Prostate gland (tissue), 2 donors: ENCODE results near the gene ZEB2. TPM values are rescaled to one million over a fixed set of nuclear protein-coding genes. Genes with fewer than 3 reads are reported as not detected.

Source experiments
- DNase-seq: peaks from one replicate; pipeline ENCODE4 v3.0.0-alpha.2; 2019; ENCODE audit warnings: low spot score
- H3K27ac ChIP-seq, 2 donors: fragments of 200-600 bp; sonication (generic); 2 replicates each; pipeline ENCODE4 v1.5.1; 2017 to 2019
- H3K27me3 ChIP-seq: fragments of 200-600 bp; sonication (generic); replicated peaks from 2 replicates; pipeline ENCODE4 v1.5.1; 2019; ENCODE audit not compliant: insufficient read depth
- H3K36me3 ChIP-seq, 2 donors: fragments of 200-600 bp; sonication (generic); 1 replicate in 1 of 2; 2 replicates in 1 of 2; pipeline versions ENCODE4 v1.5.1 to v1.8.1; 2017 to 2019
- H3K4me1 ChIP-seq: fragments of 200-600 bp; sonication (generic); replicated peaks from 2 replicates; pipeline ENCODE4 v1.5.1; 2019
- H3K4me3 ChIP-seq, 2 donors: fragments of 200-600 bp; sonication (generic); 2 replicates each; pipeline ENCODE4 v1.5.1; 2017 to 2019
- H3K9me3 ChIP-seq: fragments of 200-600 bp; sonication (generic); 2 replicates; pipeline ENCODE4 v1.5.1; 2017
- CTCF ChIP-seq, 4 experiments: fragments of 200-600 bp in 2 of 4; fragments of 450-650 bp in 2 of 4; sonication (generic) in 2 of 4; IDR thresholded peaks; 1 replicate in 3 of 4; 2 replicates in 1 of 4; pipeline ENCODE4 v1.5.1; 2016 to 2019; ENCODE audit warnings: antibody characterized with exemption in 4 of 4, mild to moderate bottlenecking in 2 of 4, moderate library complexity in 2 of 4
- POLR2A ChIP-seq: fragments of 450-650 bp; IDR thresholded peaks from one replicate; pipeline ENCODE4 v1.6.1; 2016; ENCODE audit warnings: antibody characterized with exemption, mild to moderate bottlenecking
- POLR2AphosphoS5 ChIP-seq: sonication (generic); formaldehyde crosslinking; IDR thresholded peaks from one replicate; pipeline ENCODE4 v1.6.1; 2017; ENCODE audit warnings: antibody characterized with exemption
- WGBS: methylation state at CpG from one replicate; pipeline ENCODE4 v1.1.5; 2018; 5-methylcytosine and 5-hydroxymethylcytosine counted together
- intact Hi-C: fragments of 100-400 bp; cut with DNase I; formaldehyde crosslinking; loops from one replicate; pipeline ENCODE4 v1.14.2; 2022
- total RNA-seq, 2 donors: library from RNA; depleted of rRNA; stranded (reverse); fragments of >200 nt; gene quantifications; one replicate each; pipeline ENCODE4 v1.1.0, GENCODE V29; 2016

ZEB2 gene
- total RNA-seq, 2 donors from 2014 or later = 13.1 to 80.4 TPM

GRCh38 chr2:144402251-144402650 lies 117.7 kb downstream of the ZEB2 start:
- no peaks in the 10 kb centered on the region for H3K4me1 ChIP-seq
- intact Hi-C loops = no loop called here
- no peak for TF ChIP-seq POLR2A
- no peak for TF ChIP-seq CTCF (IDR thresholded peaks at IDR 0.05)
- no peak for TF ChIP-seq POLR2AphosphoS5
- no peaks in the 10 kb centered on the region for H3K36me3 ChIP-seq
- no peak overlapping the region for H3K4me3 ChIP-seq
- 80% methylated on average over 6 of the region's 6 CpGs for WGBS
- no peaks in the 10 kb centered on the region for H3K9me3 ChIP-seq
- no peaks in the 10 kb centered on the region for H3K27me3 ChIP-seq
- no peak overlapping the region for H3K27ac ChIP-seq
- no peak for DNase-seq

DNA sequence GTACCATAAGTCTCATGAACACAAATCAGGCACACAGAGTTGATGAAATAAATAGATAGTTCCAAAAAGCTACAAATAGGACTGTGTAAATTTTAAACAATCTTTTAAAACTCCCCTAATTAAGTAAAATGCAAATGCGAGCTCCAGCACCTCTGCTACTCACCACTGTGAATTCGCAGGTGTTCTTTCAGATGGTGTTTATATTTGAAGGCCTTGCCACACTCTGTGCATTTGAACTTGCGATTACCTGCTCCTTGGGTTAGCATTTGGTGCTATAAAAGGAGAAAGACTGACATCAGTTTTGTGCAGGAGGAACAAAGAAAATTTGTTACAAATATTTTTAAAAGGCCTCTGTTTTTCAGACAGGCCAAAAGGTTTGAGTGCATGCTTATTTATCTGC lies 118.9 kb downstream of the ZEB2 start:
- no peak overlapping the region for H3K27ac ChIP-seq
- DNase-seq = no peak
- H3K27me3 ChIP-seq = no peaks in the 10 kb centered on the region
- TF ChIP-seq POLR2AphosphoS5 = no peak
- no peak for TF ChIP-seq POLR2A
- TF ChIP-seq CTCF (IDR thresholded peaks at IDR 0.05) = no peak
- H3K4me1 ChIP-seq = no peaks in the 10 kb centered on the region
- WGBS = 82% methylated on average over 3 of the region's 3 CpGs
- intact Hi-C loops = no loop called here
- no peak overlapping the region for H3K4me3 ChIP-seq
- no peaks in the 10 kb centered on the region for H3K9me3 ChIP-seq
- H3K36me3 ChIP-seq = no peaks in the 10 kb centered on the region

GRCh38 chr2:144396318-144396717 lies 123.6 kb downstream of the ZEB2 start:
- TF ChIP-seq POLR2A (no peak), CTCF (IDR thresholded peaks at IDR 0.05) (no peak), POLR2AphosphoS5 (no peak)
- Histone ChIP-seq H3K36me3 (no peaks in the 10 kb centered on the region), H3K4me1 (no peaks in the 10 kb centered on the region), H3K27me3 (no peaks in the 10 kb centered on the region), H3K4me3 (no peak overlapping the region), H3K9me3 (no peaks in the 10 kb centered on the region), H3K27ac (no peak overlapping the region)
- 92% methylated on average over 6 of the region's 6 CpGs for WGBS
- intact Hi-C loops = no loop called here
- no peak for DNase-seq

DNA sequence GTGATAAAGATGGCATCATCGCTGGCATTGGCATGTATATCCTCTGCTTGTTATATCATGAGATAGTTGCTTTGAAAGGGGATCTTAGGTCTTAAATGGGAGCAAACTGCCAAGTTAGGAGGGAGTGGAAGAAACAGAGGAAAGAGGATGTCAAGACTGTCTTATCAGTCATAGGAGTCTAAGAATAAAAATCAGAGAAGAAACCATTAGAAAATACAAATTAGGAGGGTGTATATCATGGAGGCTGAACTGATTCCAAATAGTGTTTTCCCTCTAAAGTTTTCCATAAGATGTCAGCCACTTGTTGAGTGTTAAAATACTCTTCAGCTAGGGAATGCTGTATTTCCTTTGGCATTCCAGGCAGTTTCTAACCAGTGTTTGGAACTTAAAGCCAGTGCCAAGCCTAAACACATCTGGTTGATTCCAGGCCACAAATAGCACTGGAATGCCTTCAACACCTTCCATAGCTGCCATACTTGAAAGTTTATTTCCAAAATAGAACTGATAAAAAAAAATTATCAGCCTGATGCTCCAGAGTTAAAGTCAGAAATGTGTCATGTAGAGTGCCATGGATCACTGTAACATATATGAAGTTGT lies 129.4 kb downstream of the ZEB2 start:
- intact Hi-C loops = no loop called here
- Histone ChIP-seq H3K27me3 (no peaks in the 10 kb centered on the region), H3K36me3 (no peaks in the 10 kb centered on the region), H3K4me3 (no peak overlapping the region), H3K4me1 (no peaks in the 10 kb centered on the region), H3K9me3 (no peaks in the 10 kb centered on the region), H3K27ac (no peak overlapping the region)
- no peak for DNase-seq
- TF ChIP-seq POLR2AphosphoS5 (no peak), CTCF (IDR thresholded peaks at IDR 0.05) (no peak), POLR2A (no peak)
- WGBS = 94% methylated on average over 1 of the region's 1 CpG

DNA sequence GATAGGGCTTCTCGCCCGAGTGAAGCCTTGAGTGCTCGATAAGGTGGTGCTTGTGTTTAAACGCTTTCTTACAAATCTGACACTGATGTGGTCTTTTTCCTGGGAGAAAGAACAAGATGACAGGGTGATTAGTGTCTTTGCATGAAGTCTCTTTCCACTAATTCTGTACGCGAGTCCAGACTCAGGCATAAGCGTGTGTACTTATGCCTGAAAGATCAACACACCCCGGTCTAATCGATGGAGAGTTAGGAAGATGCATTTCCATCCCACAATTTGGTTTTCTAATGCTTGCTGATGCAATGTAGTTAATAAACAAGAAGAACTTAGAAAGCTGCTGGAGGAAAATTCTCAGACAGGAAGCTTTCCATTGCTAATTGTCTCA lies 130.0 kb downstream of the ZEB2 start:
- no peak for TF ChIP-seq POLR2A
- TF ChIP-seq POLR2AphosphoS5 = no peak
- TF ChIP-seq CTCF (IDR thresholded peaks at IDR 0.05) = no peak
- 50% methylated on average over 9 of the region's 9 CpGs for WGBS
- H3K27me3 ChIP-seq = no peaks in the 10 kb centered on the region
- no peaks in the 10 kb centered on the region for H3K4me1 ChIP-seq
- intact Hi-C loops = no loop called here
- no peaks in the 10 kb centered on the region for H3K36me3 ChIP-seq
- DNase-seq = no peak
- peak overlapping the region; percentile 28 to 44 for H3K4me3 ChIP-seq
- peak overlapping the region in 1 of 2 donors; percentile 4 for H3K27ac ChIP-seq
- H3K9me3 ChIP-seq = no peaks in the 10 kb centered on the region
